HFFc6 (cell line): ENCODE results near the gene NSF. TPM values are rescaled to one million over a fixed set of nuclear protein-coding genes. Genes with fewer than 3 reads are reported as not detected.
A peak's percentile ranks its signal among the peaks of the same experiment; 100 is the strongest.

Experiments used
- DNase-seq: peaks from one replicate; pipeline ENCODE4 v3.0.0-alpha.2; 2018
- H3K27ac Mint-ChIP-seq: 2 replicates; pipeline ENCODE4 v1.8.0; 2020; ENCODE audit warnings: mild to moderate bottlenecking, mixed read lengths
- H3K27me3 Mint-ChIP-seq: 2 replicates; pipeline ENCODE4 v1.8.0; 2021; ENCODE audit warnings: mild to moderate bottlenecking, moderate library complexity, mixed read lengths; ENCODE audit not compliant: insufficient read depth
- H3K36me3 Mint-ChIP-seq: 2 replicates; pipeline ENCODE4 v1.8.0; 2021; ENCODE audit warnings: low read depth, mixed read lengths
- H3K4me1 Mint-ChIP-seq: 2 replicates; pipeline ENCODE4 v1.8.0; 2020; ENCODE audit warnings: low read depth, mixed read lengths
- H3K4me3 Mint-ChIP-seq: 2 replicates; pipeline ENCODE4 v1.8.0; 2020; ENCODE audit warnings: mild to moderate bottlenecking, moderate library complexity, mixed read lengths
- H3K9me3 Mint-ChIP-seq: 2 replicates; pipeline ENCODE4 v1.8.0; 2020; ENCODE audit warnings: mild to moderate bottlenecking, mixed read lengths
- CTCF ChIP-seq: fragments of 200-600 bp; sonication (generic); IDR thresholded peaks from 2 replicates; pipeline ENCODE4 v1.5.0; 2021; ENCODE audit warnings: antibody characterized with exemption, mild to moderate bottlenecking
- total RNA-seq, 6 experiments: library from RNA; stranded (reverse); fragmentation: NEBNext Ultra II Directional; extraction: Animal tissue kit (Norgen Biotek cat#: 25700); gene quantifications; 2 replicates in 1 of 6; 3 replicates in 5 of 6; pipeline ENCODE4 v1.2.3, GENCODE V29; 2021

Gene NSF
- total RNA-seq, 6 experiments from 2014 or later: 87.7 to 118 (median 113) TPM

GRCh38 chr17:46782250-46782953 lies 191.9 kb downstream of the NSF start:
- peak; percentile 84 for TF ChIP-seq CTCF
- Mint-ChIP-seq H3K27ac (no peak overlapping the region), H3K4me3 (no peak overlapping the region), H3K36me3 (no peaks in the 10 kb centered on the region), H3K4me1 (peaks cover 12% of the 10 kb centered on the region), H3K9me3 (no peaks in the 10 kb centered on the region), H3K27me3 (peaks cover 5% of the 10 kb centered on the region)
- DNase-seq: peak; percentile 43

DNA sequence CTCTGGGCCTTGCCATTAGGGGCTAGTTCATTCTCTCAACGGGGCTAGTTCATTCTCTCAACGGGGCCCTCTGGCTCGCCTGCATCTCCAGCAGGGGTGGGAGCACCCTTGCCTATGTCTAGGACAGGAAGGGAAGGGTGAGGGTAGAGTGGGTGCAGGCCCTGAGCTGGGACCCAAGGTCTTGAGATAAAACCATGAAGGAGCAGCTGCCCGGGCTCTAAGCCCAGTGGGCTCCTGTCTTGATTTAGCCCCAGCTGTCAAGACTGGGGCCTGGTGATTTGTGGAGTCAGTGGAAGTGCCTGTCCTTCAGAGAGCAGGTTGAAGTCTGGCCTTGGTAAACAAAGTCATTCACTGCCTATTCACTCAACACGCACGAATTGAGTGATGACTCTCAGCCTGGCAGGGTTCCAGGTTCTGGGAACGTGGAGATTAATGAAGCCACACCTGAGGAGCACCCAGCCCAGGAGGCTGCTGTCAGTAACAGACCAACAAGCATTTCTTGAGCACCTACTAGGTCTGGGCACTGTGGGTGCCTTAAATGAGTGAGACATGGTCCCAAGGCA lies 192.6 kb downstream of the NSF start:
- DNase-seq: no peak
- Mint-ChIP-seq H3K4me3 (no peak overlapping the region), H3K27ac (no peak overlapping the region), H3K27me3 (peaks cover 5% of the 10 kb centered on the region), H3K4me1 (peaks cover 5% of the 10 kb centered on the region), H3K36me3 (no peaks in the 10 kb centered on the region), H3K9me3 (no peaks in the 10 kb centered on the region)
- TF ChIP-seq CTCF: no peak

- TF ChIP-seq CTCF: no peak
- H3K4me3 Mint-ChIP-seq: no peak overlapping the region
- no peak for DNase-seq
- peaks cover 12% of the 10 kb centered on the region for H3K9me3 Mint-ChIP-seq
- no peak overlapping the region for H3K27ac Mint-ChIP-seq
- H3K36me3 Mint-ChIP-seq: peaks cover 4% of the 10 kb centered on the region; the same call in 1 of the 2 replicates
- H3K4me1 Mint-ChIP-seq: peaks cover 5% of the 10 kb centered on the region; the same call in 1 of the 2 replicates
- H3K27me3 Mint-ChIP-seq: peaks cover 13% of the 10 kb centered on the region
These were observed 195.2 kb downstream of the NSF start for GRCh38 chr17:46785696-46786095.

DNA sequence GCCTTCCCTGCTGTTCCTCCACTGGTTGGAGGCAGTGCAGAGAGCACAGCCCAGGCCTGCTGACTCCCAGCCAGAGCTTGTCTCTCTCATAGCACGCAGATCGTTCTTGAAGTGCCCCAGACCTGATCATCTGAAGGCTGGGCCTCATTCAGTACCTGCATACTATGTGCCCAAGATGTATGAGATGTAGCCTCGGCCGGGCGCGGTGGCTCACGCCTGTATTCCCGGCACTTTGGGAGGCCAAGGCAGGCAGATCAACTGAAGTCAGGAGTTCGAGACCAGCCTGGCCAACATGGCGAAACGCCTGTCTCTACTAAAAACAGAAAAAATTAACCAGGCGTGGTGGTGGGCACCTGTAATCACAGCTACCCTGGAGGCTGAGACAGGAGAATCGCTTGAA lies 197.0 kb downstream of the NSF start:
- peaks cover 25% of the 10 kb centered on the region for H3K27me3 Mint-ChIP-seq
- no peak for DNase-seq
- peaks cover 4% of the 10 kb centered on the region; the same call in 1 of the 2 replicates for H3K36me3 Mint-ChIP-seq
- no peak overlapping the region for H3K4me3 Mint-ChIP-seq
- H3K9me3 Mint-ChIP-seq: peaks cover 12% of the 10 kb centered on the region
- TF ChIP-seq CTCF: no peak
- H3K4me1 Mint-ChIP-seq: no peaks in the 10 kb centered on the region
- H3K27ac Mint-ChIP-seq: no peak overlapping the region

DNA sequence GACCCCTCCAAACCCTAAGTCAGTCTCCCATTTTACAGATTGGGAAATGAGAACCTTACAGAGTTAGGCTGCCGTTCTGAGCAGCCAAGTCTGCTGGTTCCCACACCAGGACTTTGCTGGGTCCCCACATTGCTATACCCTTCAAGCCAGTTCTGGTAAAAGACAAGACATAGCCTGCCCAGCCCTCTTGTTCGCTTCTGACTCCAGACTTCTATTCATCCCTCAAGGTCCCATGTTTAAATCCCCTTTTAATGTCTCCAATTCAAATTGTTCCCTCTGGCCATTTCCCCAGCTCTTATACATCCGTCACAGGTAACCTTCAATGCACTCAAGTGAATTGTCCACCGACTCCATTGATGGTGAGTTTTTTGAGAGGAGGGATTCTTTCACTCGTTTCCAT lies 197.8 kb downstream of the NSF start:
- no peaks in the 10 kb centered on the region for H3K4me1 Mint-ChIP-seq
- H3K27ac Mint-ChIP-seq: no peak overlapping the region
- no peak overlapping the region for H3K4me3 Mint-ChIP-seq
- H3K9me3 Mint-ChIP-seq: peaks cover 12% of the 10 kb centered on the region
- TF ChIP-seq CTCF: no peak
- peaks cover 4% of the 10 kb centered on the region; the same call in 1 of the 2 replicates for H3K36me3 Mint-ChIP-seq
- H3K27me3 Mint-ChIP-seq: peaks cover 25% of the 10 kb centered on the region
- DNase-seq: no peak
